ENCODE results near the gene ALDH3B2.

The ALDH3B2 gene

DNA sequence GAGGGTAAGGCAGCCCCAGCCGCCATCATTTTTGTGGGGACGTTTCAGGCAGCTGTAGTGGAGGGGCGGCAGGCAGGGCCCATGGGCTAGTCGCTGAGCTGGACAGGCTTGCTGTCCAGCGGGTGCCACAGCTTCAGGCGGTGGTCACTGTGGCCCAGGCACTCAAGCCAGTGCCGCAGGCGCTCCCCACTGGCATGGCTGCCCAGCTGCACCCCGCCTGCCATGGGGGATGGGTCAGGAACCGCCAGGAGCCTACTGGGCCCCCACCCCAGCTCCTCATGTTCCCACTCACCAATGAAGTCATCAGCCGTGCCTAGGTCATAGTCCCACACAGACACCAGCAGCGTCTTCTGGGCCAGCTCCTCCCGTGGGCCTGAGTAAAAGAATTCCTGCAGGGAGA, 61.7 kb downstream of the ALDH3B2 start:
- no peak for DNase-seq
